GM11168 (cell line): ENCODE data around the gene NINJ2.

Source experiments
- in situ Hi-C: fragments of 300-500 bp; cut with MboI; formaldehyde crosslinking; loops from one replicate; pipeline ENCODE4 v1.12.0; 2022; ENCODE audit warnings: low sequenced_read_pairs; ENCODE audit not compliant: unreplicated experiment

NINJ2 gene

DNA sequence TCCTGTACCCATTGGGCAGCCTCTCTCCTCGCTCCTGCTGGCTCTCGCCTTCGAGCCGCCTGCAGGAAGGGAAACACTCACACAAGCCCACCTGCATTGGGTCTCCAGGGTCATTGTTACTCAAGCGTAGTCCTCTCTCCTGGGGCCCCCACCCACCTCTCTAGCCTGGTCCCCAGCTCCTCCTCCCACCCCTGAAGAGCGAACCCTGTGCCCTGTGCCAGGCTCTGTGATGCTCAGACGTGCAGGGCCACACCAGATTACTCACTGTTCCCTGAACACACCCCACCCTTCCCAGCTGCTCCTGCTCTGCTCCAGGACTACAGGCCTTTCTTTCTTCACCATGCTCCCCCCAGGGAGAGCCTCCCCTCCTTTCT lies 88.1 kb downstream of the NINJ2 start:
- in situ Hi-C loops: loop anchor here (10.0 kb wide), 1 partner anchor 240 kb away; no protein-coding TSS in a partner anchor

DNA sequence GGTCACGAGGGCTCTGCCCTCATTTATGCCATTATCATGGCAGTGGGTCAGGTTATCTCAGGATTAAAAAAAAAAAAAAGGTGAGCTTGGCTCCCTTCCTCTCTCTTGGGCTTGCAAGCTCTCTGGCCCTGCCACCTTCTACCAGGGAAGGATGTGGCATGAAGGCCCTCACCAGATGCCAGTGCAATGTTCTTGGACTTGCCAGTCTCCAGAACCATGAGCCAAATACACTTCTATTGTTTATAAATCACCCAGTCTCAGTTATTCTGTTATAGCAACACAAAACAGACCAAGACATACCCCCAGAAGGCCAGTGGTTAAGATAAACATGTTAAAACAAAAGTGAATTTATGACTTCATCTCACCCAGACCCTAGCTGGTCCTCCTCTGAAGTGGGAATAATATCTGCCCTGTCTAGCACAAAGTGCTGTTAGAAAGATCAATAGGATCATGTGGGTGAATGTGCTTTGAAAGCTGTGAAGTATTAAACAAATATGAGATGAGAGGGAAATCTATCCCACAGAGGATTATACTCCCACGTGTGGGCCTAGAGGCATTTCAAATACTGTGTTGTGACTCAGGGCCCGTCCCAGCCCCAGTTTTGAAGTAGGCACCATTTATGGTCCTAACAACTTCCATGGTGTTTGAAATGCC lies 88.6 kb downstream of the NINJ2 start:
- in situ Hi-C loops: loop anchor here (10.0 kb wide), 1 partner anchor 240 kb away; no protein-coding TSS in a partner anchor

DNA sequence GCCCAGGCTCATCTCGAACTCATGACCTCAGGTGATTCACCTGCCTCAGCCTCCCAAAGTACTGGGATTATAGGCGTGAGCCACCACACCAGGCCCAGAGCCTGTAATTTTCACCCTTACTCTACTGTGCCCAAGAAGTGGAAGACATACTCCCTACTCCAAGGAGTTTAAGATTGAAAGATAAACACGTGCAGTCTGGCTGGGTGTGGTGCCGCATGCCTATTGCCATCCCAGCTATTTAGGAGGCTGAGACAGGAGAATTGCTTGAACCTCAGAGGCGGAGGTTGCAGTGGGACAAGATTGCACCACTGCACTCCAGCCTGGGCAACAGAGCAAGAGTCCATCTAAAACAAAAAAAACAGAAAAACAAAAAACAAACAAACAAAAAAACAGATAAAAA lies 90.0 kb downstream of the NINJ2 start:
- in situ Hi-C loops: loop anchor here (10.0 kb wide), 1 partner anchor 242 kb away; no protein-coding TSS in a partner anchor

DNA sequence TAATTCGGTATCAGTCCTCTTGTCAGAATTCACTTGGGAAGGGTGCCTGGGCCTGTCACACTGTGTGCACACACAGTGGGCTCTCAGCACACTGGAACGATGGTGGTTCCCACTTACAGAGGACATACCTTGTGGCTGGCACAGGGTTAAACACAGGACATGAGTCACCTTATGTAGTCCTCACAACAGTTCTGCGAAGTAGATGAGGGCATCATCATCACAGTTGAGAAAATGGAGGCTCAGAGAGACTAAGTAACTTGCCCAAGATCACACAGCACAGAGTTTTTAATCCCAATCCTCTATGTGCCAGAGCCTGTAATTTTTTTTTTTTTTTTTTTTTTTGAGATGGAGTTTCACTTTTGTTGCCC lies 90.7 kb downstream of the NINJ2 start:
- in situ Hi-C loops: loop anchor here (10.0 kb wide), 1 partner anchor 242 kb away; no protein-coding TSS in a partner anchor

DNA sequence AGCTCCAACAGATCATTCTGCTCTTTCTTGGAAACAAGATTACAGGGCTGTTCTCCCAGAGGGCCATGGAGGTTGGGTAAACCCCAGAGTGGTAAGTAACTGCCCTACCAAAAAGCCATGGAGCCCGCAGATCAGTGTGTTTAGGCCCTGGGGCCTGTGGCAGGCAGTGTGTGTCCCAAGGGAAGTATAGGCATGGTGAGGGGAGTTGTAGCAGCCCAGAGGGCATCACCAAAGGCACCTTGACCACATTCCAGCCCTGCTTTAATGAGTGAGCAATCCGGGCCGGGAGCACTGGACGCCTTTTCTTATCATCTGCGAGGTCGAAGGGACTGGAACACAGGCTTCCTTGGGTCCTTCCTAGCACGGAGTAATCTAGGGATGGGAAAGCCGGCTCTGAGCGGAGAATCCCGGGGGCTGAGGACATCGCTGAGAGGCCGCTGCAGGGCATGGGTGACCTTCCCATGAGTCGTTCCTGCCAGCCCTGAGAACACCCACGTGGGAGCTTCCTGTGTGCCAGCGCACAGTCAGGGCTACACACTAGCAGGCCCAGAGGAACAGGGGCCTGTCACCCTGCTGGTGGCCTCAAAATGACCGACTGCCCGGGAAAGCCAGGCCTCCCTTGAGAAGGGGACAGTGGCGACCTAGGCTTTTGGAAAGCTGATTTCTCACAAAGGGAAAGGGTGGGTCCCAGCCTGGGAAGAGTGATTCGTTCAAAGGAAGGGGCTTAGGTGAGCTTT lies 91.3 kb downstream of the NINJ2 start:
- in situ Hi-C loops: loop anchor here (10.0 kb wide), 1 partner anchor 243 kb away; no protein-coding TSS in a partner anchor

DNA sequence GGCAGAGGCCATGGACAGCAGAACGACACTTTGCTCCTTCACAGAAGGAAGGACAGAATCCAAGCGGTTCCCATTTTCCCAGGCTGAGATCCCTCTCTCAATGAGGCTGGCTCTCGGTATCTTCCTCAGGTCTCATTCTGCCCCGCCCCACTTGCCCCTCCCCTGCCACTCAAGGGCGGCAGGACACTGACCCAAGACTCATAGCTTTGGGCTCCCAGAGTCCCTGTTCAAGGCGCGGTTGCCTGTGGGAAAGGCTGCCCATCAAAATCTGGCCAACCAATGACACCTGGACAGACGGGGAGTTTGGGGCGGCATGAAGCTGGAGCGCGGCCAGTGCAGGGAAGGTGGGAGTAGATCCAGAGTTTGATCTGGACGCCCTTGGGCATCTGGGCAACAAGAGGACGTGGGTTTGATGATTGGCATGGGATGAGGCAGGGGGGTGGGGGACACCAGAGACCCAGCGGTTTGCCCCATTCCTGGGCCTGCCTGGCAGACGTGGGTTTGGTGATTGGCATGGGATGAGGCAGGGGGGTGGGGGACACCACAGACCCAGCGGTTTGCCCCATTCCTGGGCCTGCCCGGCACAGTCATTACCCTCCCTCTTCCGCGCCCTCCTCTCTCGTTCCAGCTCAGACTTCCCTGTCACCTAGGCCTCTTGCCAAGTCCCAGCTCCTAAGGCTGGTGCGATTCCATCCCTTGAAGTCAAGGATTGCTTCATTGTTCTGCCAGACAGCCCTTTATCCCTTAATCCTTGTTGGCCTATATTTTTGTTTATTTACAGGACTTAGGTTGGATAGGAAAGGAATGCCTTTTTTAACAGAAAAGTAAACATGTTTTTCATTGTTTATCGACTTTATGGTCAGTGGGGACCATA lies 92.1 kb downstream of the NINJ2 start:
- in situ Hi-C loops: loop anchor here (10.0 kb wide), 1 partner anchor 244 kb away; no protein-coding TSS in a partner anchor

DNA sequence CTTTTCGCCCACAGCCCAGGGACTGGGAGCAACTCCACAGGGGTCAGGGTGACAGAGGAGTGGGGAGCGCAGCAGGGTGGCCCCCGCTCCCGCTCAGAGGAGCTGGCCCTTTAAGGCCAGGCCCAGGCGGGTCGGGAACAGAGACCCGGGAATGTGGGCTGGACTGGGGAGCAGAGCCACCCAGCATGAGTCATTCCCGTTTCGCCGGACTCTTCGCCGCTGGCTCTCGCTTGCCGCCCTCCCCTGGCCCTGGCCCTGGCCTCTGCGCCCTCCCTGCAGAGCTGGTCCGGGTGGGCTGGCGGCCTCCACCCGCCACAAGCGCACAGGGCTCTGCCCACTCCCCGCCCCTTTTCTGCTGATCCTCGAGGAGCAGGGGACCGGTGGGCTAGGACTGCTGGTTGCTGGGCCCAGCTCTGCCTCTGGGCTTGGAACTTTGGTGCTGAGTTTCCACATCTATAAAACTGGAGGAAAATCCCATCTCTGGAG lies 92.8 kb downstream of the NINJ2 start:
- in situ Hi-C loops: loop anchor here (10.0 kb wide), 1 partner anchor 244 kb away; no protein-coding TSS in a partner anchor

DNA sequence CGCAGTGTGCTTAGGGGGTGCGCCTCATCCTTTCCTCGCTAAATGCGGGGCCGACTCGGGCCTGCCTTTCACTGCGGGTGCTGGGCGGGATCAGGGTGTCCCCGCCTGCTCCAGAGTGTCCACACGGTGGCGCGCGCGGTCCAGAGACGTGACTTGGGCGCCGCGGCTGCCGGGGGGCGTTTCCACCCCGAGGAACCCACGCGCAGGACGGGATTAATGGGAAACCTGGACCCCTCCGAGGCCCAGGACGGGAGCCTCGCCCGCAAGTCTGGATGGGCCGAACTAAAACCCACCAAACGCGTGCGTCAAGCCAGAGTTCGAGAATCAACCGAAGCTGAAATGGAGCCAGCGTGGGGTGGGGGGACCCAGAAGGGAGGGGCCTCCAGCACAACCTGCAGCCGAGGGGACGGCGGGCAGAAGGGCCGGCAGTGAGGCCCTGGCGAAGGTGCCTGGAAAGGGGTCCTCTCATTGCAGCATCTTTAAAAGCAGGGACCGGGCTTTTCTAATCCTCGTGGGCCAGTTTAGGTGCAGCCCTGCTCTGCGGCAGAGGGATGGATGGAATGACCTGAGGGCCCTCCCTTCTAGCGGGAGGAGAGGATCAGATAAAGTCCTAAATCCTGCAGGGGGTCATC lies 93.3 kb downstream of the NINJ2 start:
- in situ Hi-C loops: loop anchor here (10.0 kb wide), 1 partner anchor 245 kb away; no protein-coding TSS in a partner anchor

DNA sequence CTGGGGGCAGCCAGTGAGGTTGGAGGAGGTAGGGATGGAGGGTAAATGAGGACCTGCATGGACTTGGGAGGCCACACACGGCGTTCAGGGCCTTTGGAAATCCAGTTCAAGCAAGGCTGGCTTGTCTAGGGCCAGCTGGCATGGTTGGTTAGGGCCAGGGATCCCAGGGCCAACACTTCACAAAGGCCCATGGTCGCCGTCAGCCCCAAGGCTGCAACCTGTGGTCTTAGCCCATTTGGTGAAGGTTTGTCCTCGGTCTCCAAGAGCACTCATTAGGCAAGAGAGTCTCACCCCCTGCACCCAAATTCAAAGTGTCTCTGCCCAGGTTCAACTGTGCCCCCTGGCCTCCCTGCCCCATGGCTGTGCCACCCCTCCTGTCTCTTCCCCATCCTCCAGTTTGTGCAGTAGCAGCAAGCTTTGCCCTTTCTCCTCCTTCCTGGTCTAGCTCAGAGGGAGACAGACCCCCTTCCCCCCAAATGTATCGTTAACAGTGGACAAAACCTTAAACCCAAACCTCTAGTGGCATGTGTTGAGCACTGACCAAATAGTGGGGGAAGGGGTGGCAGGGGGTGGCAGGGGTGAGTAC lies 94.1 kb downstream of the NINJ2 start:
- in situ Hi-C loops: no loop called here

DNA sequence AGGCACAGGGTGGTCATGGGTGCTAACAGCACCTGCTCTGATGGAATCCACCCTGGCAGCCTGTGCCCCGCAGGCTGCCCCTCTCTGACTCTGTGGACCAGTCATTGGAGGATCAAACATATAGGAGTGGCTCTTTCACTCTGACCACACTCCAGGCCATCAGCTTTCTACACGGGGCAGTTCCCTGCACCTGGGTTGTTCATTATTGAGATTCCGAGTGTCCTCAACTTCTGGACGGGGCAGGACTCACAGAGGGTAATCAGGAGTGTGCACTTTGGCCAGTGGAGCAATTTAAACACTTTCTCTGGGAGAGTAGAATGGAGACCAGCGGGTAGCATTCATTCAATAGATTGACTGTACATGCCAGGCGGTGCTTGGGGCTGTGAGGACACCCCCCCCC lies 94.8 kb downstream of the NINJ2 start:
- in situ Hi-C loops: no loop called here

DNA sequence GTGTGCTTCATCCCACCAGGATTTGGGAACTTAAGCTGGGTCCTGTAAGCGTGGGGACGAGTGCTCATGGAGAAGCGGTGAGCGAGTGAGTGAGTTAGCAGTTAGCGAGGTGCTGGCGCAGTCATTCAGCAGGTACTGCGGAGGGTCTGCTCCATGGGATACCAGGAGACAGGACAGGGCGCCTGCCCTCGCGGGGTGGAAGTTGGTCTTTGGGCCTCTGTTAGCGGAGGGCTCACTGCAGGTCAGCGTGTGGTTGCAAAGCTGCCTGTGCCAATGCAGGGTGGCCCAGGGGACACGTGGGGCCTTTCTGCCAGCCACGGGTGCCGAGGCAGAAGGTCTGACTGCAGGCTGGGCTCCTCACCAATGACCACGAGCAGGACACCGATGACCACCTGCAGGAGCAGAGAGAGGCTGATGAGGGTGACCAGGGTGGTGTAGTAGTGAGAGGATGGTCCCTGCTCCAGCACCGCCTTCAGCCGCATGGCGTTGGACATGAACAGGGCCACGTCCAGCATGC lies 97.6 kb downstream of the NINJ2 start:
- in situ Hi-C loops: no loop called here

DNA sequence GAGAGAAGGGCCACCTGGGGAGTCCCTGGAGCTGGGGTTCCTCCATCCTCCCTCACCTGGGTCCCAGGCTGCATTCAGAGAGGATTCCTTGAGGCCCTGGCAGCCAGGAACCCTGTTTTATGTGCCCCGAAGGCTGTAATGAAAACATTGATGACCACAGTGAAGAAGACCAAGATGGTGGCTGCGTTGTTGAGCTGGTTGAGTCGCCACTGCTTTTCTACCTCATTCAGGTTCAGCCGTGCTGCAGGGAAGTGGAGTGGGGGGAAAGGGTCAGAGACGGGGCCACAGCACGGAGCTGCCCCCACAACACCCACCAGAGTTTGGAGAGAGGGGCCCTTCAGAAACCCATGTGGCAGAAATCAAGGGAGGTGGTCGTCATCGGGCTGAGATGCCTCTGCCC lies 98.1 kb downstream of the NINJ2 start:
- in situ Hi-C loops: no loop called here

DNA sequence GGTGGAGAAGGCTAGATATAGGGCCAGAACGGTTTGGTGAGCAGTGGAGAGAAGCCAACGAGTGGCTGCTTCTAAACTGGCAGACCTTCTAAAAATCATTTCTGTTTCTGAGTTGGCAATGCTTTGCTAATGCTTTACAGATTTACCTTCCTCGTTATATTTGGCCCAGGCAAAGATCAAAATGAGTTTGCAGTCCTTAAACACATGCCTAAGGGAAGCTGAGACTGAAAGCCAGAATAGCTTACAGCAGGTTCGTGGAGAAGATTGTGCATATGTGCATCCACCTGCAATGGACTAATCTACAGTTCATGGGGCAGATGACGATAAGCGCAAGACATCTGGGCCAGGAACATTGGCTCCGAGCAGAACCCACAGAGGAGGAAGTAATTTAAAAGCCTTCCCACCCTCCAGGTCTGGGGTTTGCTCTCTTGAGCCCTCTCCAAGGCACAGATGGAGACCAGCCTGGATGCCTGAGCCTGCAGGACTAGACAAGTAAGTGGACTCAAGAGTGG lies 99.4 kb downstream of the NINJ2 start:
- in situ Hi-C loops: no loop called here

DNA sequence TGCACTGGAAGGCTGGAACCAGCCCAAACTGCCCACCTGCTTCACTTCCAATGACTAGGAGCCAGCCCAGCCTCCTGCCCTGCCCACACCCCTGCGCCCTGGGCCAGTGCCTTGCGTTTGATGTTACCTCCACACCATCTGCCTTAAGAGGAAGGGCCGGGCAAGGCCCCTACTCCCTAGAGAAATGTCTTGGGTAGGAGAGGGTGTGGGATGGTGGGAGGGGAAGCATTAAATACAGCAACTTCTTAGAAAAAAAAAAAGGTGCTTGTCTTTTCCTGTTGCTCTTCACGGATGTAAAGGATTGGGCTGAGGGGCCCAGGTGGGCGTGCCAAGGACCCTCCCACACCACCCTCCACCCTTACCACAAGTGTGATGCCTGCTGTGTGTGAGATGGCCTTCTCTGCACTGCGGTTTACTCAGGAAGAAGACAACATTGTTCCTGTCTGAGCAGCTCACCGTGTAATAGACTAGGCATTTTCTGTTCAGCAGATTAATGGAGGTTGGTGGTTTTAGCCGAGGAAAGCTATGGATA lies 99.9 kb downstream of the NINJ2 start:
- in situ Hi-C loops: no loop called here

DNA sequence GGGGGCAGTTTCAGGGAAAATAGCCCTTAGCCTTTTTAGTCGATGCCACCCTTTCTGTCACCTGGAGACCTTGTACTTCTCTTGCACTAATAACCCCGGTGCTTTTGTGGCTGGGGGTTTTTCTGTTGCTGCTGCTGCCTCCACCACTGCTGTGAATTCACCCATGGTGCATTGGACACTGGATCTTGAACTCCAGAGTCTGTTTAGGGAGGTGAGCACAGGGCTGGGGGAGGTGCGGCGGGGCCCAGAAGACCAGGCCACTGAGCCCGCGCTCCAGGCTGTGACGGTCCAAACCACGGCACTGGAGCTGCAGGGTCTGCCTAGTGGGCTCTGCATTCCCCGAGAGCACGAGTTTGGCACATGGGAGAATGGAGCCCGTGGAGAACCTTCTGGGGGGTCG lies 100.6 kb downstream of the NINJ2 start:
- in situ Hi-C loops: no loop called here

DNA sequence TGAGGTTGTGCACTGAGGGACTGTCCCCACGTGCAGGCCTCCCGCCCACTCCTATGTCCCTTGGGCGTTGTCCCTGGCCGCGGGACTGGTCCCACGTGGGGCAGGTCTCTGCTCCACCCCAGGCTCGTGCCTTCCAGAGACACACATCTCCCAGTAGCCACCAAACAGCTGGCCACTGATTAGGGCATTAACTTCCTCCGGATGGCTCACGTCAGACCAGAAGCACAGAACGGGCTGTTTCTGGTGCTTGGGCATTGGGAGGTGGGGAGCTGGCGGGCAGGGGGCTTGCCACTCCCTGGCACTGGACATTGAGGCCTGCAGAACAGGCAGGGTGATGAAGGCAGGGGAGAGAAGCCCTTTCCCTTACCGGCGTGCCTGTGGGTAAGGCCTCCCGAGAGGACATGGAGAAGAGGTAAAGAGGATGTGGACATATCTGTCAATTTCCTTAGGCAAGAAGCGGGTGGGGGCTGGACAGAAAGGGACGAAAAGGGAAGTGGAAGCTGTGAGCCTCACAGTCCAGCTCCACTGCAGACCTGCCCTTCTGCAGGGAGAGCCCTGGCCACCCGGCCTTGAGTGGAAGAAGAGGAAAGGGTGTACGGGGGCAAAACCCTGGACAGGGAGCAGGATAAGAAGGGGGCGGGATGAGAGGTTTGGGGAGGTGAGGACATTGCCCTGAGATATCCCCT lies 101.2 kb downstream of the NINJ2 start:
- in situ Hi-C loops: no loop called here

DNA sequence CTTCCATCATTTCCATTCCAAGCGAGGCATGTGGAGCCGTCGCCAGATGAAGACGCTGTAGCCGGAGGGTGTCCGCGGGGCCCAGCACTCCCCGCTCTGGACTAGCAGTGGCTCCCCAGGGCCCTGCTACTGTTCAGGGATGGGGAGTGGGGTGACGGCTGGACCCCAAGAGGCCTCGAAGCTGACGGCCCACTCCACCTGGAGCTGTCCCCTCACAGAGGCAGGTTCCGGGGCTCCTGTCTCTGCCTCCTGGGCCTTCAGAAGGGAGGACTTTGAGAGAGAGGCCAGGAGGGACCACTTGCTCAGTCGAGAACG lies 101.9 kb downstream of the NINJ2 start:
- in situ Hi-C loops: no loop called here

DNA sequence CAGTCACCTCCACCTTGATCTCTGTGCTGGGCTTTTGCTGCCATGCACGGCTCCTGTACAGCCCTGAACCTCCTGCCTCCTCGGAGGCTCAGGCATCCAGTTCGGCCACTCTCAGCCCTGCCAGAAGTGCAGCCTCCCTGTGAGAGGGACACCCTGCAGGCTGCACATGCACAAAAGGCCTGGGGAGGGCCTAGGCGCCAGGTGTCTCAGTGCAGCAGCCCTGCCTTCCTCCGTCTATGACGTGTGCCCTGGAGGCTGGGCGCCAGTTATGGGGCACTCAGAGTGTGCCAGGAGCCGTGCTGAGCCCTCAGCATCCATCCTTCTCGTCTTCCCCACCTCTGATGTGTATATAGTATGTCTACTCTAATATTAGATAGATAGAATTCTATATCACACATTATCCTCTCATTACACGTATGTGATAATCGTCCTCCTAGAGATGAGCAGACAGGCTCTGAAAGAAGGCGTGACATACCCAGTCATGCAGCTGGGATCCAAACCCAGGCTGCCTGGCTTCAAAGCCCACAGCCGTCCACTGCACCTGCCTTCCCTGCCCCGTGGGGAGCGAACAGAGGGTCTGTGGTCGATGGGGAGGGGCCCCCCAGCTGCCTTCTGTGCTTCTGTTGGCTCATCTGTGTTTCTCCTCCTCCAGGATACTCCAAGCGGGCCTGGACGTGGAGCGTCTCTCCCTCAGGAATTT lies 102.4 kb downstream of the NINJ2 start:
- in situ Hi-C loops: no loop called here
